Tibial artery (tissue), 4 donors: ENCODE measurements around the gene DAND5.
A peak's percentile ranks its signal among the peaks of the same experiment; 100 is the strongest.

Experiments
- DNase-seq, 2 donors: peaks; one replicate each; pipeline ENCODE4 v3.0.0-alpha.2; 2019
- H3K27ac ChIP-seq, 2 donors: fragments of 200-600 bp; sonication (generic) in 1 of 2; 1 replicate in 1 of 2; 2 replicates in 1 of 2; pipeline ENCODE4 v1.5.1; 2018 to 2019; ENCODE audit warnings: mild to moderate bottlenecking in 1 of 2
- H3K27me3 ChIP-seq, 2 donors: fragments of 200-600 bp; sonication (generic) in 1 of 2; one replicate each; pipeline versions ENCODE4 v1.5.1 to v1.6.0; 2016 to 2019
- H3K36me3 ChIP-seq, 3 donors: fragments of 200-600 bp; sonication (generic) in 2 of 3; one replicate each; pipeline ENCODE4 v1.5.1; 2016 to 2019; ENCODE audit warnings: mild to moderate bottlenecking in 2 of 3
- H3K4me1 ChIP-seq, 4 donors: fragments of 200-600 bp; sonication (generic) in 2 of 4; 1 replicate in 3 of 4; 2 replicates in 1 of 4; pipeline ENCODE4 v1.5.1; 2016 to 2019
- H3K4me3 ChIP-seq, 2 donors: fragments of 200-600 bp; sonication (generic) in 1 of 2; 1 replicate in 1 of 2; 2 replicates in 1 of 2; pipeline ENCODE4 v1.5.1; 2018 to 2019; ENCODE audit warnings: mild to moderate bottlenecking in 2 of 2
- H3K9me3 ChIP-seq, 3 donors: fragments of 200-600 bp; sonication (generic) in 1 of 3; one replicate each; pipeline ENCODE4 v1.5.1; 2016 to 2019
- CTCF ChIP-seq, 2 experiments: fragments of 200-600 bp in 1 of 2; fragments of 450-650 bp in 1 of 2; IDR thresholded peaks; one replicate each; pipeline ENCODE4 v1.5.1; 2017 to 2019; ENCODE audit warnings: antibody characterized with exemption in 2 of 2, mild to moderate bottlenecking in 1 of 2, moderate library complexity in 1 of 2
- intact Hi-C: fragments of 100-400 bp; cut with DNase I; formaldehyde crosslinking; loops from one replicate; pipeline ENCODE4 v1.15.0; 2023; ENCODE audit warnings: low total_unique reads

Gene DAND5

GRCh38 chr19:12932392-12933286, 36.7 kb upstream of the DAND5 start:
- no peak for DNase-seq
- H3K9me3 ChIP-seq, result no peaks in the 10 kb centered on the region
- H3K27me3 ChIP-seq, result no peaks in the 10 kb centered on the region
- intact Hi-C loops, result no loop called here
- peak overlapping the region; percentile 85 to 86 for H3K27ac ChIP-seq
- H3K4me1 ChIP-seq, result peaks cover 0 to 23% (median 22%) of the 10 kb centered on the region in 4 donors
- H3K36me3 ChIP-seq, result peaks cover 23 to 34% (median 29%) of the 10 kb centered on the region in 3 donors
- H3K4me3 ChIP-seq, result peak overlapping the region; percentile 91 to 99
- TF ChIP-seq CTCF (IDR thresholded peaks at IDR 0.05), result no peak

- Histone ChIP-seq H3K4me1 (peaks cover 0 to 28% (median 25%) of the 10 kb centered on the region in 4 donors), H3K4me3 (peak within 1 kb of the TSS; percentile 91 to 99), H3K9me3 (no peaks in the 10 kb centered on the region), H3K27me3 (no peaks in the 10 kb centered on the region), H3K27ac (peak within 1 kb of the TSS; percentile 85 to 86), H3K36me3 (peaks cover 16 to 26% (median 21%) of the 10 kb centered on the region in 3 donors)
- DNase-seq, result peak; percentile 93 to 96
- intact Hi-C loops, result no loop called here
- no peak for TF ChIP-seq CTCF (IDR thresholded peaks at IDR 0.05)
Measured at GRCh38 chr19:12933287-12934072, 35.9 kb upstream of the DAND5 start, which contains the start of gene FARSA. Gene FARSA (minus strand): TSS chr19:12933711. CDS start chr19:12933696, 15 bp downstream.

GRCh38 chr19:12935071-12935470, 34.3 kb upstream of the DAND5 start:
- Histone ChIP-seq H3K4me1 (peaks cover 0 to 36% (median 33%) of the 10 kb centered on the region in 4 donors), H3K27me3 (no peaks in the 10 kb centered on the region), H3K9me3 (no peaks in the 10 kb centered on the region), H3K36me3 (peaks cover 5 to 14% (median 9%) of the 10 kb centered on the region in 3 donors), H3K27ac (no peak overlapping the region), H3K4me3 (no peak overlapping the region)
- DNase-seq, result no peak
- intact Hi-C loops, result no loop called here
- no peak for TF ChIP-seq CTCF (IDR thresholded peaks at IDR 0.05)

- TF ChIP-seq CTCF (IDR thresholded peaks at IDR 0.05), result no peak
- H3K4me1 ChIP-seq, result peaks cover 0 to 50% (median 43%) of the 10 kb centered on the region in 4 donors
Measured at GRCh38 chr19:12936582-12936981, 32.8 kb upstream of the DAND5 start.

GRCh38 chr19:12937093-12937926, 32.1 kb upstream of the DAND5 start:
- Histone ChIP-seq H3K36me3 (peaks cover 24 to 26% (median 25%) of the 10 kb centered on the region in 3 donors), H3K27ac (peak overlapping the region; percentile 42 to 64), H3K9me3 (no peaks in the 10 kb centered on the region), H3K4me3 (peak overlapping the region; percentile 91), H3K27me3 (no peaks in the 10 kb centered on the region), H3K4me1 (peaks cover 0 to 49% (median 41%) of the 10 kb centered on the region in 4 donors)
- DNase-seq, result peak in 1 of 2 donors; percentile 57
- intact Hi-C loops, result no loop called here
- TF ChIP-seq CTCF (IDR thresholded peaks at IDR 0.05), result no peak

More at GRCh38 chr19:12936582-12936981, 32.8 kb upstream of the DAND5 start:
- H3K36me3 ChIP-seq, result peaks cover 17 to 19% (median 19%) of the 10 kb centered on the region in 3 donors
- DNase-seq, result no peak
- no peak overlapping the region for H3K4me3 ChIP-seq
- no peaks in the 10 kb centered on the region for H3K27me3 ChIP-seq
- H3K27ac ChIP-seq, result no peak overlapping the region
- intact Hi-C loops, result no loop called here
- no peaks in the 10 kb centered on the region for H3K9me3 ChIP-seq
